CD8-positive, alpha-beta memory T cell (primary cell): ENCODE data around the gene C1QTNF8. TPM values are rescaled to one million over a fixed set of nuclear protein-coding genes. Genes with fewer than 3 reads are reported as not detected.
"Not testable (repeated sequence)": the region's sequence is repeated elsewhere in the genome, so short reads cannot be mapped to it uniquely, and the experiment has no call there.

Experiments used
- CTCF ChIA-PET: fragments of 350-600 bp; sonication (Branson Sonifier 250); formaldehyde crosslinking; loops from one replicate; lab custom pipeline; 2021; ENCODE audit warnings: antibody characterized with exemption; lab: Charles Lee
- POLR2A ChIA-PET: fragments of 350-600 bp; sonication (Branson Sonifier 250); formaldehyde crosslinking; loops from one replicate; lab custom pipeline; 2021; ENCODE audit warnings: antibody characterized with exemption; lab: Charles Lee
- DNase-seq, 5 donors: peaks; one replicate each; pipeline versions ENCODE4 v3.0.0 to v3.0.0-alpha.2; 2020 to 2022; ENCODE audit warnings: mixed read lengths in 1 of 5
- H3K27ac ChIP-seq: one replicate; pipeline ENCODE4 v1.7.0; 2013; ENCODE audit warnings: low read depth, mild to moderate bottlenecking, low read length, moderate library complexity
- H3K27me3 ChIP-seq: 2 replicates; pipeline ENCODE4 v1.7.0; 2013; ENCODE audit warnings: low read length, mild to moderate bottlenecking; ENCODE audit not compliant: insufficient read depth, poor library complexity, severe bottlenecking
- H3K36me3 ChIP-seq: 2 replicates; pipeline ENCODE4 v1.7.0; 2013; ENCODE audit warnings: mild to moderate bottlenecking, low read length, moderate library complexity; ENCODE audit not compliant: insufficient read depth
- H3K4me1 ChIP-seq: 2 replicates; pipeline ENCODE4 v1.7.0; 2013; ENCODE audit warnings: mild to moderate bottlenecking, low read length, moderate library complexity; ENCODE audit not compliant: insufficient read depth
- H3K4me3 ChIP-seq: 2 replicates; pipeline ENCODE4 v1.7.0; 2013; ENCODE audit warnings: mild to moderate bottlenecking, low read length
- H3K9me3 ChIP-seq: 2 replicates; pipeline ENCODE4 v1.7.0; 2013; ENCODE audit warnings: mild to moderate bottlenecking, low read length
- H3K27ac Mint-ChIP-seq, 8 donors: one replicate each; pipeline ENCODE4 v1.8.0; 2020 to 2021; ENCODE audit warnings: mixed read lengths in 8 of 8, mild to moderate bottlenecking in 6 of 8, inconsistent platforms in 3 of 8, moderate library complexity in 3 of 8
- H3K27me3 Mint-ChIP-seq, 2 donors: one replicate each; pipeline ENCODE4 v1.8.0; 2020 to 2021; ENCODE audit warnings: mixed read lengths in 2 of 2, mild to moderate bottlenecking in 1 of 2, moderate library complexity in 1 of 2
- H3K36me3 Mint-ChIP-seq, 3 donors: one replicate each; pipeline ENCODE4 v1.8.0; 2020 to 2021; ENCODE audit warnings: mixed read lengths in 3 of 3, inconsistent platforms in 1 of 3, mild to moderate bottlenecking in 1 of 3
- H3K4me1 Mint-ChIP-seq, 3 donors: one replicate each; pipeline ENCODE4 v1.8.0; 2020 to 2021; ENCODE audit warnings: mixed read lengths in 3 of 3, inconsistent platforms in 1 of 3, mild to moderate bottlenecking in 1 of 3
- H3K4me3 Mint-ChIP-seq, 7 donors: one replicate each; pipeline ENCODE4 v1.8.0; 2020 to 2021; ENCODE audit warnings: mixed read lengths in 7 of 7, mild to moderate bottlenecking in 6 of 7, moderate library complexity in 4 of 7, inconsistent platforms in 2 of 7
- H3K9me3 Mint-ChIP-seq, 5 donors: one replicate each; pipeline ENCODE4 v1.8.0; 2020 to 2022; ENCODE audit warnings: mixed read lengths in 5 of 5, mild to moderate bottlenecking in 3 of 5, moderate library complexity in 2 of 5, inconsistent platforms in 1 of 5
- polyA plus RNA-seq: library from polyadenylated mRNA; unstranded; fragments of 300-500 nt; fragmentation: Illumina TruSeq; gene quantifications from one replicate; pipeline ENCODE4 v1.2.3, GENCODE V29; 2021
- total RNA-seq, 2 experiments: library from RNA; stranded (reverse); gene quantifications; one replicate each; pipeline ENCODE4 v1.2.3, GENCODE V29; 2021

The C1QTNF8 gene
- total and polyA plus RNA-seq, 3 experiments from 2014 or later, result not detected

DNA sequence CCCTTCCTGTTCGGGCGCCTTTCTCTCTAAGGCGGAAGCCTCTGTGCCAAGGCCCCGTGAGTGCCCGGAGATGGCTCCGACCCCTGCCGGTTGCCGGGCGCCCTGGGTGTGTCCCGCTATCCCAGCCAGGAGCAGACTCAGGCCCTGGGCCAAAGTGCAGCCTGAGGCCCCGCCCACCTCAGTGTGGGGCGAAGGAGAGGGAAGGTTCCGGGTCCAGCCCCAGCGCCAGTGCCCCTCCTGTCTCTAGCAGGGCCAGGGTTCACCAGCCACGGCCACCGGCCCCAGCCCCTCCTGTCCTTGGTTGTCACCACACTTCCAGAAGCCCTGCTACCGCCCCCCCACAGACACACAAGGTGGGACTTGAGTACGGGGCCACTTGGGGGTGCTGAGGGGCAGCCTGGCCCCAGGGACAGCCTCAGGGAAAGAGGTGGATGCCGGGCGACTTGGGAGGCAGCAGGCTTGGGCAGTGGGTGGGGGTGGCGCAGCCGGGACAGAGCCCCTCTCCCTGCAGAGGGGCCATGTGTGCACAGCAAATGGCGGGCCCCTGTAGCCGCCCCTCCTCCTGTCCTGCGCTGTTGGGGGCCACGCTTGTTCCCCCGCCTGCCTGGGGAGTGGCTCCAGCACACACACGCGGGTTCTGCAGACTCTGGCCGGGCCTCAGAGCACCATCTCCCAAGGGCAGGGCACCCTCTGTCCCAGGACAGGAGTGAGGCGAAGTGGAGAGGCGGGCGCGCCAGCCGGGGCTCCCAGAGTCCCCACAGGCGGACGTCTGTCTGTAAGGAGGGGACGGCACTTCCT is 6.0 kb downstream of the C1QTNF8 start:
- no peaks in the 10 kb centered on the region for H3K4me1 ChIP-seq
- POLR2A ChIA-PET, result no interaction called here

DNA sequence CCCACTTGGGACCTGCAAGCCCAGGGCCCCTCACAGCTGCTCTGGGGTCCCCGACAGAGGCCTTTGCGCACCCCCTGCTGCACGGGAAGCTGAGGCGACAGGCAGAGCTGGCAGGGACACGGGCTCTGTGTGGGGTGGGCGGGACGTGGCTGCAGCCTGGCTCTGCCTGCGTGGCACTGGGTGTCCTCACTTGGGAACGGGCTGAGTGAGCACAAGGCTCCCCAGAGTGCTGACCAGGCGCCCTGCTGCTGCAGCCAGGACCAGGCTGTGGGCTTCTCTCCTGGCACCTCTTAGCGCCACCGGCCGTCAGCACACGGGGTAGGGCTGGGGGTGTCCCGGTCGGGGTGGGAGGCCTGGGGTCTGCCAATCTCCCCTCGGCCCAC is 6.6 kb downstream of the C1QTNF8 start:
- Histone ChIP-seq H3K4me3 (no peak overlapping the region), H3K9me3 (peaks cover 6% of the 10 kb centered on the region), H3K36me3 (no peaks in the 10 kb centered on the region), H3K27me3 (no peaks in the 10 kb centered on the region), H3K27ac (no peak overlapping the region), H3K4me1 (no peaks in the 10 kb centered on the region)
- Mint-ChIP-seq H3K27me3 (peaks cover 18 to 20% of the 10 kb centered on the region in 2 donors), H3K4me1 (peaks cover 0 to 2% (median 0%) of the 10 kb centered on the region in 3 donors), H3K36me3 (peaks cover 0 to 8% (median 0%) of the 10 kb centered on the region in 3 donors), H3K9me3 (peaks cover 9 to 17% (median 12%) of the 10 kb centered on the region in 5 donors), H3K27ac (no peak overlapping the region), H3K4me3 (no peak overlapping the region)
- DNase-seq, result no peak
- ChIA-PET CTCF (no interaction called here), POLR2A (no interaction called here)

More for the DNA sequence above, 6.0 kb downstream of the C1QTNF8 start:
- no peak for DNase-seq
- no peak overlapping the region for H3K27ac ChIP-seq
- peak overlapping the region in 1 of 8 donors; percentile 78 for H3K27ac Mint-ChIP-seq
- peaks cover 2% of the 10 kb centered on the region for H3K9me3 ChIP-seq
- no peak overlapping the region for H3K4me3 ChIP-seq
- peaks cover 15 to 18% of the 10 kb centered on the region in 2 donors for H3K27me3 Mint-ChIP-seq
- no peaks in the 10 kb centered on the region for H3K36me3 ChIP-seq
- H3K9me3 Mint-ChIP-seq, result peaks cover 5 to 13% (median 9%) of the 10 kb centered on the region in 5 donors
- CTCF ChIA-PET, result no interaction called here
- peaks cover 0 to 2% (median 0%) of the 10 kb centered on the region in 3 donors for H3K4me1 Mint-ChIP-seq
- H3K27me3 ChIP-seq, result no peaks in the 10 kb centered on the region
- peak overlapping the region in 1 of 7 donors; percentile 44 for H3K4me3 Mint-ChIP-seq
- peaks cover 0 to 7% (median 0%) of the 10 kb centered on the region in 3 donors for H3K36me3 Mint-ChIP-seq

- ChIA-PET CTCF (no interaction called here), POLR2A (no interaction called here)
- Histone ChIP-seq H3K36me3 (no peaks in the 10 kb centered on the region), H3K27ac (no peak overlapping the region), H3K27me3 (no peaks in the 10 kb centered on the region), H3K9me3 (peaks cover 6% of the 10 kb centered on the region), H3K4me3 (no peak overlapping the region), H3K4me1 (no peaks in the 10 kb centered on the region)
- H3K27ac Mint-ChIP-seq, result no peak overlapping the region
- H3K4me1 Mint-ChIP-seq, result peaks cover 0 to 2% (median 0%) of the 10 kb centered on the region in 3 donors
- peaks cover 18 to 25% of the 10 kb centered on the region in 2 donors for H3K27me3 Mint-ChIP-seq
- no peak overlapping the region for H3K4me3 Mint-ChIP-seq
- peaks cover 9 to 22% (median 18%) of the 10 kb centered on the region in 5 donors for H3K9me3 Mint-ChIP-seq
- no peak for DNase-seq
- H3K36me3 Mint-ChIP-seq, result peaks cover 0 to 8% (median 0%) of the 10 kb centered on the region in 3 donors
These were observed 7.5 kb downstream of the C1QTNF8 start for GRCh38 chr16:1088295-1089170.

DNA sequence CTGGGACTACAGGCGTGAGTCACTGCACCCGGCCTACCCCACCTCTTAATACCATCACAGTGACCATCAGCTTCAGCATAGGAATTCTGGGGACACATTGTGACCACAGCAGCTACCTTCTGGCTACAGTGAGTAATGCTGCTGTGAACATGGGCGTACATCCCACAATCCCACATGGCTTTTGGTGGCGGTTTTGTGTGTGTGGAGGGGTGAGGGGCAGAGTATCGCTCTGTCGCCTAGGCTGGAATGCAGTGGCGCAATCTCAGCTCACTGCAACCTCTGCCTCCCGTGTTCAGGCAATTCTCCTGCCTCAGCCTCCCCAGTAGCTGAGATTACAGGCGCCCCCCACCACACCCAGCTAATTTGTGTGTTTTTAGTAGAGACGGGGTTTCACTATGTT is 9.6 kb downstream of the C1QTNF8 start:
- H3K27ac Mint-ChIP-seq, DNase-seq, H3K36me3 Mint-ChIP-seq, H3K4me3 ChIP-seq, POLR2A ChIA-PET, H3K4me3 Mint-ChIP-seq, CTCF ChIA-PET, H3K4me1 Mint-ChIP-seq, H3K4me1 ChIP-seq, H3K36me3 ChIP-seq, H3K9me3 ChIP-seq, H3K27ac ChIP-seq, H3K27me3 ChIP-seq: not testable (repeated sequence)
- H3K27me3 Mint-ChIP-seq, result peaks cover 20 to 34% of the 10 kb centered on the region in 2 donors
- H3K9me3 Mint-ChIP-seq, result peaks cover 9 to 22% (median 18%) of the 10 kb centered on the region in 5 donors

DNA sequence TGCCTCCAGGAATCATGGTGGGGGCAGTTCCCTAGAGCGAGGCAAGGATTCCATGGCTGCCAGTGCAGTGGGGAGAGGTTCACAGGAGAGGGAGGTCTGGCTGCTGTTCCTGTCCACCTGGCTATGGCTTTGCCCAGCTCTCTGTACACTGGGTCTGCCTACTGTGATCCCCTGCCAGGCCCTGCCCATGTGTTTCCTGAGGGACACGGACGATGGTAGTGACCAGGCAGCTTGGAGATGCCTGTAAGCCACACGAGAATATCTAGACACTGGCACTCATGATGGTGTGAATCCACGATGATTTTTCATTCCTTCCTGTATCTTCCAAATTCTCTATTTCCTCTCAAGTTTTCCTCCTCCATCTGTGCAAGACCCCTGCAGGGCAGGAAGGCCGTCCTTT is 11.1 kb downstream of the C1QTNF8 start:
- Histone ChIP-seq H3K9me3 (peaks cover 6% of the 10 kb centered on the region), H3K27me3 (peaks cover 3% of the 10 kb centered on the region), H3K36me3 (no peaks in the 10 kb centered on the region), H3K4me3 (no peak overlapping the region), H3K27ac (no peak overlapping the region), H3K4me1 (no peaks in the 10 kb centered on the region)
- H3K9me3 Mint-ChIP-seq, result peaks cover 9 to 22% (median 18%) of the 10 kb centered on the region in 5 donors
- peaks cover 0 to 8% (median 0%) of the 10 kb centered on the region in 3 donors for H3K36me3 Mint-ChIP-seq
- no peaks in the 10 kb centered on the region for H3K4me1 Mint-ChIP-seq
- ChIA-PET CTCF (no interaction called here), POLR2A (no interaction called here)
- peaks cover 20 to 37% of the 10 kb centered on the region in 2 donors for H3K27me3 Mint-ChIP-seq
- no peak overlapping the region for H3K27ac Mint-ChIP-seq
- DNase-seq, result no peak
- no peak overlapping the region for H3K4me3 Mint-ChIP-seq

GRCh38 chr16:1082952-1083675 is 12.9 kb downstream of the C1QTNF8 start:
- Mint-ChIP-seq H3K27me3 (peaks cover 19 to 34% of the 10 kb centered on the region in 2 donors), H3K9me3 (peaks cover 9 to 22% (median 18%) of the 10 kb centered on the region in 5 donors), H3K4me1 (no peaks in the 10 kb centered on the region), H3K4me3 (no peak overlapping the region), H3K27ac (no peak overlapping the region), H3K36me3 (peaks cover 0 to 8% (median 0%) of the 10 kb centered on the region in 3 donors)
- POLR2A ChIA-PET, result no interaction called here
- H3K27me3 ChIP-seq, result peaks cover 3% of the 10 kb centered on the region
- no peak overlapping the region for H3K27ac ChIP-seq
- no peak for DNase-seq
- H3K9me3 ChIP-seq, result peaks cover 6% of the 10 kb centered on the region
- CTCF ChIA-PET, result no interaction called here
- no peaks in the 10 kb centered on the region for H3K36me3 ChIP-seq
- no peaks in the 10 kb centered on the region for H3K4me1 ChIP-seq
- H3K4me3 ChIP-seq, result no peak overlapping the region

DNA sequence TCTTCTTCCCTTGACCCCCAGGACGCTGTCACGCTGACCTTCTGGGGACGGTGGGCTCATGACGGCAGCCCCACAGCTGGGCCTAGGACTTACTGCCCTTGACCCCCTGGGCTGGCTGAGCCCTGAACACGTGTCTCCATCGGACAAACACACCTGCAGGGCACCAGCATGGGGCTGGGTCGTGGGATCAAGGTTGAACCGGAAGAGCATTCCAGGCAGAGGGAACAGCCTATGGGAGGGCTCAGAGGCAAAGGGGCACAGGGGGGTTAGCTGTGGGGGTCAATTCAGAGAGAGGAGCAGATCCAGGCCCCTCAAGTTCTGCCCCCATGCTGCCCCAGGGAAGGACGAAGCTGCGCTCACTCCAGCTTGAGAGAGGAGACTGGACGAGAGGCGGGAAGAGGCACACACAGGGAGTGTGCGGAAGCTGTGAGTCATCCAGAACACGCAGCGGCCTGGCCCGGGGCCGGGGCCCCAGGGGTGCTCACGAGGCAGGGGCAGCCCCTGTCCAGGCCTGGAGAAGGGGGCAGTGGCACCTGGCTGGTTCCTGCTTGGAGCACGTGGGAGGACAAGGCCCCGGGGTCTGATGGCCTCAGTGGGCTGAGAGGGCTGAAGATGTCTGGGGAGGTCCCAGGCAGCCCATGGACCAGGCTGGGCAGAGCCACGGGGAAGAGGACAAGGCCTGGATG is 13.6 kb downstream of the C1QTNF8 start:
- Mint-ChIP-seq H3K4me3 (no peak overlapping the region), H3K27me3 (peaks cover 12 to 32% of the 10 kb centered on the region in 2 donors), H3K4me1 (no peaks in the 10 kb centered on the region), H3K9me3 (peaks cover 9 to 22% (median 18%) of the 10 kb centered on the region in 5 donors), H3K36me3 (peaks cover 0 to 8% (median 0%) of the 10 kb centered on the region in 3 donors), H3K27ac (no peak overlapping the region)
- Histone ChIP-seq H3K36me3 (no peaks in the 10 kb centered on the region), H3K9me3 (peaks cover 6% of the 10 kb centered on the region), H3K27ac (no peak overlapping the region), H3K4me1 (no peaks in the 10 kb centered on the region), H3K4me3 (no peak overlapping the region), H3K27me3 (peaks cover 3% of the 10 kb centered on the region)
- CTCF ChIA-PET, result no interaction called here
- POLR2A ChIA-PET, result no interaction called here
- DNase-seq, result no peak
